HEK293 (cell line): Measurements from ENCODE around the gene DDAH1.

Source experiments
- ZNF175 ChIP-seq: fragments of 450-650 bp; formaldehyde crosslinking; IDR thresholded peaks from 2 replicates; pipeline ENCODE4 v1.5.1; 2016; ENCODE audit warnings: missing biosample characterization, missing genetic modification characterization
- ZXDB ChIP-seq: fragments of 450-650 bp; formaldehyde crosslinking; IDR thresholded peaks from 2 replicates; pipeline ENCODE4 v1.5.1; 2016; ENCODE audit warnings: missing biosample characterization, missing genetic modification characterization
- TF ChIP-seq, protein P1 (sequence below): fragments of 450-650 bp; formaldehyde crosslinking; IDR thresholded peaks from 2 replicates; pipeline ENCODE4 v1.5.1; 2016; ENCODE audit warnings: missing biosample characterization, missing genetic modification characterization
- TF ChIP-seq, protein P2 (sequence below): fragments of 450-650 bp; formaldehyde crosslinking; conservative IDR thresholded peaks from 2 replicates; pipeline ENCODE4 v1.5.1; 2016; ENCODE audit warnings: low read depth, missing biosample characterization, missing genetic modification characterization

DNA sequence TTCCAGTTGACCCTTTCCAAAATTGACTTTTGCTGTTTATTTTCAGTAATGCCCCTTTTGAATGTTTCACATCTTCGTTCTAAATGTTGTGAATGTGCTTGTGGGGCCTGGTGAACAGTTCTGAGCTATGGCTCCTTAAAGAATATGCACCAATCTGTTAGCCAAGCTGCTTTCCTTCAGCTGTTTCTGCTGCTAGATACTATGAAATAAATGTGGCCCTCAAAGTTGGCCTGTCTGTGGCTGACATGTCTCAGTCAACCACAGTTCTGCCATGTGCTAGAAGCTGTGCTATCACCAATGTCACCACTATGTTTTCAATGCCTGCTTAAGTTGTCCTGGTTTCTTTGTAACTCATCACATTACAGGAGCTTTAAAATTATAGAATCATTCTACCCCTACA lies 101.9 kb downstream of the DDAH1 start:
- TF ChIP-seq, protein P1, sequence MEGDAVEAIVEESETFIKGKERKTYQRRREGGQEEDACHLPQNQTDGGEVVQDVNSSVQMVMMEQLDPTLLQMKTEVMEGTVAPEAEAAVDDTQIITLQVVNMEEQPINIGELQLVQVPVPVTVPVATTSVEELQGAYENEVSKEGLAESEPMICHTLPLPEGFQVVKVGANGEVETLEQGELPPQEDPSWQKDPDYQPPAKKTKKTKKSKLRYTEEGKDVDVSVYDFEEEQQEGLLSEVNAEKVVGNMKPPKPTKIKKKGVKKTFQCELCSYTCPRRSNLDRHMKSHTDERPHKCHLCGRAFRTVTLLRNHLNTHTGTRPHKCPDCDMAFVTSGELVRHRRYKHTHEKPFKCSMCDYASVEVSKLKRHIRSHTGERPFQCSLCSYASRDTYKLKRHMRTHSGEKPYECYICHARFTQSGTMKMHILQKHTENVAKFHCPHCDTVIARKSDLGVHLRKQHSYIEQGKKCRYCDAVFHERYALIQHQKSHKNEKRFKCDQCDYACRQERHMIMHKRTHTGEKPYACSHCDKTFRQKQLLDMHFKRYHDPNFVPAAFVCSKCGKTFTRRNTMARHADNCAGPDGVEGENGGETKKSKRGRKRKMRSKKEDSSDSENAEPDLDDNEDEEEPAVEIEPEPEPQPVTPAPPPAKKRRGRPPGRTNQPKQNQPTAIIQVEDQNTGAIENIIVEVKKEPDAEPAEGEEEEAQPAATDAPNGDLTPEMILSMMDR (tag by site-specific recombination), result no peak
- TF ChIP-seq ZNF175 (tag by site-specific recombination) (no peak), ZXDB (tag by site-specific recombination) (no peak)
- TF ChIP-seq, protein P2, sequence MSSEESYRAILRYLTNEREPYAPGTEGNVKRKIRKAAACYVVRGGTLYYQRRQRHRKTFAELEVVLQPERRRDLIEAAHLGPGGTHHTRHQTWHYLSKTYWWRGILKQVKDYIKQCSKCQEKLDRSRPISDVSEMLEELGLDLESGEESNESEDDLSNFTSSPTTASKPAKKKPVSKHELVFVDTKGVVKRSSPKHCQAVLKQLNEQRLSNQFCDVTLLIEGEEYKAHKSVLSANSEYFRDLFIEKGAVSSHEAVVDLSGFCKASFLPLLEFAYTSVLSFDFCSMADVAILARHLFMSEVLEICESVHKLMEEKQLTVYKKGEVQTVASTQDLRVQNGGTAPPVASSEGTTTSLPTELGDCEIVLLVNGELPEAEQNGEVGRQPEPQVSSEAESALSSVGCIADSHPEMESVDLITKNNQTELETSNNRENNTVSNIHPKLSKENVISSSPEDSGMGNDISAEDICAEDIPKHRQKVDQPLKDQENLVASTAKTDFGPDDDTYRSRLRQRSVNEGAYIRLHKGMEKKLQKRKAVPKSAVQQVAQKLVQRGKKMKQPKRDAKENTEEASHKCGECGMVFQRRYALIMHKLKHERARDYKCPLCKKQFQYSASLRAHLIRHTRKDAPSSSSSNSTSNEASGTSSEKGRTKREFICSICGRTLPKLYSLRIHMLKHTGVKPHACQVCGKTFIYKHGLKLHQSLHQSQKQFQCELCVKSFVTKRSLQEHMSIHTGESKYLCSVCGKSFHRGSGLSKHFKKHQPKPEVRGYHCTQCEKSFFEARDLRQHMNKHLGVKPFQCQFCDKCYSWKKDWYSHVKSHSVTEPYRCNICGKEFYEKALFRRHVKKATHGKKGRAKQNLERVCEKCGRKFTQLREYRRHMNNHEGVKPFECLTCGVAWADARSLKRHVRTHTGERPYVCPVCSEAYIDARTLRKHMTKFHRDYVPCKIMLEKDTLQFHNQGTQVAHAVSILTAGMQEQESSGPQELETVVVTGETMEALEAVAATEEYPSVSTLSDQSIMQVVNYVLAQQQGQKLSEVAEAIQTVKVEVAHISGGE (tag by site-specific recombination), result no peak
